ENCODE measurements around the gene CARHSP1. TPM values are rescaled to one million over a fixed set of nuclear protein-coding genes. Genes with fewer than 3 reads are reported as not detected.

The CARHSP1 gene
- total and polyA plus RNA-seq, 2 experiments from 2014 or later, result 129 to 150 TPM

GRCh38 chr16:8898660-8899318, 30.0 kb upstream of the CARHSP1 start:
- Histone ChIP-seq H3K9me2 (ENCODE audit: insufficient read depth) (no peaks in the 10 kb centered on the region), H3K27me3 (replicated peaks; ENCODE audit: insufficient read depth) (no peaks in the 10 kb centered on the region), H2AFZ (no peak overlapping the region), H3K79me2 (ENCODE audit: insufficient read depth) (no peaks in the 10 kb centered on the region), H3K4me1 (ENCODE audit: insufficient read depth) (no peaks in the 10 kb centered on the region), H3K36me3 (ENCODE audit: low read depth) (peaks cover 85% of the 10 kb centered on the region), H3K9ac (no peak overlapping the region), H3K9me3 (ENCODE audit: low read depth) (no peaks in the 10 kb centered on the region), H3K4me2 (ENCODE audit: unreplicated experiment) (no peak overlapping the region), H3F3A (ENCODE audit: insufficient read depth) (no peaks in the 10 kb centered on the region), H4K20me1 (ENCODE audit: insufficient read depth) (no peaks in the 10 kb centered on the region), H3K27ac (no peak overlapping the region), H3K4me3 (no peak overlapping the region)
- no peak for DNase-seq
- WGBS, 2 experiments (ENCODE audit: low coverage in 1 of 2, low lambda C conversion rate in 2 of 2, missing lambda C conversion rate in 2 of 2), result 97% methylated on average over 3 of the region's 3 CpGs
- in situ Hi-C loops (cut with MboI), result loop anchor here (10.0 kb wide), 1 partner anchor 106 kb away; no protein-coding TSS in a partner anchor
- TF ChIP-seq EZH2 (IDR thresholded peaks at IDR 0.05; ENCODE audit: insufficient read depth, poor library complexity, severe bottlenecking) (no peak), EZH2phosphoT487 (IDR thresholded peaks at IDR 0.05; ENCODE audit: insufficient read depth, low read depth) (no peak)

GRCh38 chr16:8894736-8895334, 26.0 kb upstream of the CARHSP1 start:
- Histone ChIP-seq H3K4me2 (ENCODE audit: unreplicated experiment) (no peak overlapping the region), H3K4me3 (no peak overlapping the region), H4K20me1 (ENCODE audit: insufficient read depth) (no peaks in the 10 kb centered on the region), H3K4me1 (ENCODE audit: insufficient read depth) (no peaks in the 10 kb centered on the region), H3K36me3 (ENCODE audit: low read depth) (peaks cover 80% of the 10 kb centered on the region), H2AFZ (no peak overlapping the region), H3K9ac (no peak overlapping the region), H3K27me3 (replicated peaks; ENCODE audit: insufficient read depth) (no peaks in the 10 kb centered on the region), H3K9me2 (ENCODE audit: insufficient read depth) (no peaks in the 10 kb centered on the region), H3K79me2 (ENCODE audit: insufficient read depth) (no peaks in the 10 kb centered on the region), H3K27ac (no peak overlapping the region), H3F3A (ENCODE audit: insufficient read depth) (peaks cover 10% of the 10 kb centered on the region; the same call in 1 of the 2 replicates), H3K9me3 (ENCODE audit: low read depth) (no peaks in the 10 kb centered on the region)
- 93% methylated on average over 21 of the region's 21 CpGs for WGBS, 2 experiments (ENCODE audit: low coverage in 1 of 2, low lambda C conversion rate in 2 of 2, missing lambda C conversion rate in 2 of 2)
- in situ Hi-C loops (cut with MboI), result loop anchor here (10.0 kb wide), 1 partner anchor 110 kb away; no protein-coding TSS in a partner anchor
- TF ChIP-seq EZH2phosphoT487 (IDR thresholded peaks at IDR 0.05; ENCODE audit: insufficient read depth, low read depth), result no peak
- TF ChIP-seq EZH2 (IDR thresholded peaks at IDR 0.05; ENCODE audit: insufficient read depth, poor library complexity, severe bottlenecking), result no peak
- no peak for DNase-seq

- DNase-seq, result no peak
- in situ Hi-C loops (cut with MboI), result loop anchor here (10.0 kb wide), 1 partner anchor 111 kb away; no protein-coding TSS in a partner anchor
- no peak overlapping the region for H3K4me2 ChIP-seq (ENCODE audit: unreplicated experiment)
- H3K27me3 ChIP-seq (replicated peaks; ENCODE audit: insufficient read depth), result no peaks in the 10 kb centered on the region
- no peaks in the 10 kb centered on the region for H3K9me3 ChIP-seq (ENCODE audit: low read depth)
- H3K9ac ChIP-seq, result no peak overlapping the region
- TF ChIP-seq EZH2phosphoT487 (IDR thresholded peaks at IDR 0.05; ENCODE audit: insufficient read depth, low read depth) (no peak), EZH2 (IDR thresholded peaks at IDR 0.05; ENCODE audit: insufficient read depth, poor library complexity, severe bottlenecking) (no peak)
- H3F3A ChIP-seq (ENCODE audit: insufficient read depth), result peaks cover 10% of the 10 kb centered on the region; the same call in 1 of the 2 replicates
- H3K79me2 ChIP-seq (ENCODE audit: insufficient read depth), result no peaks in the 10 kb centered on the region
- no peaks in the 10 kb centered on the region for H4K20me1 ChIP-seq (ENCODE audit: insufficient read depth)
- H3K4me3 ChIP-seq, result no peak overlapping the region
- no peaks in the 10 kb centered on the region for H3K4me1 ChIP-seq (ENCODE audit: insufficient read depth)
- H3K27ac ChIP-seq, result no peak overlapping the region
- peaks cover 73% of the 10 kb centered on the region for H3K36me3 ChIP-seq (ENCODE audit: low read depth)
- WGBS, 2 experiments (ENCODE audit: low coverage in 1 of 2, low lambda C conversion rate in 2 of 2, missing lambda C conversion rate in 2 of 2), result 89 to 92% methylated on average over 14 of the region's 14 CpGs
- no peak overlapping the region for H2AFZ ChIP-seq
- no peaks in the 10 kb centered on the region for H3K9me2 ChIP-seq (ENCODE audit: insufficient read depth)
Observed at GRCh38 chr16:8893976-8894690, 25.3 kb upstream of the CARHSP1 start.

GRCh38 chr16:8893426-8893825, 24.6 kb upstream of the CARHSP1 start:
- H4K20me1 ChIP-seq (ENCODE audit: insufficient read depth), result no peaks in the 10 kb centered on the region
- no peak overlapping the region for H3K9ac ChIP-seq
- no peak overlapping the region for H3K4me2 ChIP-seq (ENCODE audit: unreplicated experiment)
- 85% methylated on average over 9 of the region's 9 CpGs for WGBS, 2 experiments (ENCODE audit: low coverage in 1 of 2, low lambda C conversion rate in 2 of 2, missing lambda C conversion rate in 2 of 2)
- H3K4me3 ChIP-seq, result no peak overlapping the region
- H3F3A ChIP-seq (ENCODE audit: insufficient read depth), result peaks cover 10% of the 10 kb centered on the region; the same call in 1 of the 2 replicates
- H3K27me3 ChIP-seq (replicated peaks; ENCODE audit: insufficient read depth), result no peaks in the 10 kb centered on the region
- TF ChIP-seq EZH2 (IDR thresholded peaks at IDR 0.05; ENCODE audit: insufficient read depth, poor library complexity, severe bottlenecking) (no peak), EZH2phosphoT487 (IDR thresholded peaks at IDR 0.05; ENCODE audit: insufficient read depth, low read depth) (no peak)
- H3K79me2 ChIP-seq (ENCODE audit: insufficient read depth), result no peaks in the 10 kb centered on the region
- H3K9me2 ChIP-seq (ENCODE audit: insufficient read depth), result no peaks in the 10 kb centered on the region
- H3K36me3 ChIP-seq (ENCODE audit: low read depth), result peaks cover 66% of the 10 kb centered on the region
- in situ Hi-C loops (cut with MboI), result loop anchor here (10.0 kb wide), 1 partner anchor 111 kb away; no protein-coding TSS in a partner anchor
- H2AFZ ChIP-seq, result no peak overlapping the region
- H3K27ac ChIP-seq, result no peak overlapping the region
- H3K9me3 ChIP-seq (ENCODE audit: low read depth), result no peaks in the 10 kb centered on the region
- no peak for DNase-seq
- peaks cover 2% of the 10 kb centered on the region for H3K4me1 ChIP-seq (ENCODE audit: insufficient read depth)
